Measurements from ENCODE around the gene UXS1. TPM values are rescaled to one million over a fixed set of nuclear protein-coding genes. Genes with fewer than 3 reads are reported as not detected.

The UXS1 gene
- total RNA-seq, 3 donors from 2014 or later, result 17.9 to 38.1 (median 30.5) TPM

DNA sequence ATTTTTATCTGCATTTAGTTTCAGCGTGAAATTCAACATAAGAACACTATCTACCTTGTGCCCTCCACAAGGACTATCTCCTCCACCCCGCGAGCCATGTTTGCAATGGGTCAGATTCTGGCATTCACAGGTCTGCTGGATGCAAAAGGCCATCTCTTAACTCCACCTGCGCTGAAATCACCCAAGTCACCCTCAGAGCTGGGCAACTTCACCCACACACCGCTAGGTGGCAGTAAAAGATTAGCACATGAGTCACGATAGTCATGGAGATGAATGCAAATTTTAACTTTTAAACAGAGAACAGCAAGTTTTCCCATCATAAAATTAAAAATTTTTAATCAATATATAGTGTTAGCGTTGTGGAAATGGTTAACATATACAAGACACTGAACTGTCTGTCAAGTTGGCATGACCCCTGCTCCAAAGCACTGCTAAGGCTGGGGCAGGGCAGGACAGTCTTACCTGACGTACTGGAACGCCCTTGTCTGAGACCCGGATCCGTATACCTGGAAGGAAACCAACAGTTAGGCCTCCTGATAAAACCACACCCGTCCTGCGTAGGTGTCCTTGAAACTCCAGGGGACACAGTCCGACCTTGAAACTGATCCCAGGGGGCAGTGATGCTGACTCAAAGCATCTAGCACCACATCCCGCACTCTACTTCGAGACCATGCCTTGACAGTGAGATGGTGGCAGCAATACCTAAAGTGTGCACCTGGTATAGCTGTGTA, 89.6 kb downstream of the UXS1 start:
- Histone ChIP-seq H3K27me3 (no peaks in the 10 kb centered on the region), H3K36me3 (no peaks in the 10 kb centered on the region), H3K4me3 (no peak overlapping the region), H3K9me3 (no peaks in the 10 kb centered on the region), H3K27ac (no peak overlapping the region), H3K4me1 (no peaks in the 10 kb centered on the region)
- peak in 1 of 2 donors; percentile 41 for DNase-seq (ENCODE audit: low spot score in 2 of 2)
- TF ChIP-seq, protein P1, sequence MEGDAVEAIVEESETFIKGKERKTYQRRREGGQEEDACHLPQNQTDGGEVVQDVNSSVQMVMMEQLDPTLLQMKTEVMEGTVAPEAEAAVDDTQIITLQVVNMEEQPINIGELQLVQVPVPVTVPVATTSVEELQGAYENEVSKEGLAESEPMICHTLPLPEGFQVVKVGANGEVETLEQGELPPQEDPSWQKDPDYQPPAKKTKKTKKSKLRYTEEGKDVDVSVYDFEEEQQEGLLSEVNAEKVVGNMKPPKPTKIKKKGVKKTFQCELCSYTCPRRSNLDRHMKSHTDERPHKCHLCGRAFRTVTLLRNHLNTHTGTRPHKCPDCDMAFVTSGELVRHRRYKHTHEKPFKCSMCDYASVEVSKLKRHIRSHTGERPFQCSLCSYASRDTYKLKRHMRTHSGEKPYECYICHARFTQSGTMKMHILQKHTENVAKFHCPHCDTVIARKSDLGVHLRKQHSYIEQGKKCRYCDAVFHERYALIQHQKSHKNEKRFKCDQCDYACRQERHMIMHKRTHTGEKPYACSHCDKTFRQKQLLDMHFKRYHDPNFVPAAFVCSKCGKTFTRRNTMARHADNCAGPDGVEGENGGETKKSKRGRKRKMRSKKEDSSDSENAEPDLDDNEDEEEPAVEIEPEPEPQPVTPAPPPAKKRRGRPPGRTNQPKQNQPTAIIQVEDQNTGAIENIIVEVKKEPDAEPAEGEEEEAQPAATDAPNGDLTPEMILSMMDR (IDR thresholded peaks at IDR 0.05), result peak; percentile 88 to 93 (median 91)
- no peak for TF ChIP-seq POLR2AphosphoS5 (IDR thresholded peaks at IDR 0.05)
- intact Hi-C loops (cut with DNase I; ENCODE audit: low total_unique reads), result no loop called here

DNA sequence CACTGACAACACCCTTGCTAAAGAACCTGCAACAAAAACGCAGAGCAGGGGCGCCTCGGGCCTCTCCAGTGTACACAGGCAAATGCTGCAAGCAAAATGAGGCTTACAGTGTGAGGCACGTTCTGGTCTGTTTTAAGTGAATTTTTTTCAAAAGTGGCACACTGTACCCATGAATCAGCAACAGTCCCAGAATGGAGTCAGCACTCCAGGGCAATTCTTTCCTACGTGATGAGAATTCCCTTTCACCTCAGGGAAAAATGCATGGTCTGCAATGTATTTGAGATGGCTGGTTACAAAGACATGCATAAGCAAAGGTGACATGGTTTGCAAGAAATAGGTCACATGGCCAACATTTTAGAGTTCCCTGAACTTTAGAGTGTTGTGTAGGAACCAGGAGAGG, 94.4 kb downstream of the UXS1 start:
- TF ChIP-seq, protein P1 (IDR thresholded peaks at IDR 0.05), result no peak
- TF ChIP-seq POLR2A (IDR thresholded peaks at IDR 0.05) (no peak), POLR2AphosphoS5 (IDR thresholded peaks at IDR 0.05) (no peak)
- Histone ChIP-seq H3K9me3 (no peaks in the 10 kb centered on the region), H3K27me3 (no peaks in the 10 kb centered on the region), H3K4me3 (no peak overlapping the region), H3K27ac (no peak overlapping the region), H3K36me3 (no peaks in the 10 kb centered on the region), H3K4me1 (no peaks in the 10 kb centered on the region)
- intact Hi-C loops (cut with DNase I; ENCODE audit: low total_unique reads), result no loop called here
- no peak for DNase-seq (ENCODE audit: low spot score in 2 of 2)

DNA sequence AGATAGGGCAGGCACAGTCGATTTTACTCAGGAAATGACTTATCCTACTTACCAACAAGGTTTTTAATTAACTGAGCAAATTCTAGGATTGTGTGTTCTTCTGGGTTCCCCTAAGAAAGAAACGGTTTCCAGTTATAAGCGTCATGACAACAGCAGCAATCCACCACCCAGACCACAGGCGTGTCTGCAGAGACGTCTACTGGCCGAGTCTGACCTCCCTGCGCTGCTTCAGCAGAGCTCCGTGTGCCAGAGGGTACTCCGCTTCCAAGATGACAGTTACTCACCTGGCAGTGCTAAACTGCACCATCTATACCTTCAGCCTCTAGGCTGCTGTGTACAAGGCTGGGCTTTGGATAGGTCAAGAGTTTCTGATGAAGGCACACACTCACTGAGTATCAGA, 95.4 kb downstream of the UXS1 start:
- TF ChIP-seq POLR2AphosphoS5 (IDR thresholded peaks at IDR 0.05) (no peak), POLR2A (IDR thresholded peaks at IDR 0.05) (no peak)
- TF ChIP-seq, protein P1 (IDR thresholded peaks at IDR 0.05), result no peak
- Histone ChIP-seq H3K36me3 (no peaks in the 10 kb centered on the region), H3K27ac (no peak overlapping the region)

DNA sequence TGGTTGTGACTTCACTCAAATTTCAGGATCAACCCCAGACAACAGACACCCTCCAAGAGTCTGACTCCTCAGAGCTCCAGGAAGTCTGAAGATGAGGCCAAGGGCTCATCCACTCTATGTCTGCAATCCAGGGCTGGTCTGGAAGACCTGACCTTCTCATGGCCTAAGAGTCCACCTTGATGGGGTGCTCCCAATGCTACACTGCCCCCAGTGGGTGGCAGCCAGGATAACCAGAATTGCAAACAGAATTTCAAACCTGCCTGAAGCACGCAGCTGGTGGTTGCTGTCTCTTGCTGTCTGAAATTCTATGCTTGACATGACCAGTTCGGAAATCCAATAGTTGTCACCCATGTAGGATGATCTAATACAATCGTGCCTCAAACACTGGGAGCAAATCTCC, 96.0 kb downstream of the UXS1 start:
- no peak overlapping the region for H3K4me3 ChIP-seq
- no peaks in the 10 kb centered on the region for H3K4me1 ChIP-seq
- intact Hi-C loops (cut with DNase I; ENCODE audit: low total_unique reads), result no loop called here
- no peaks in the 10 kb centered on the region for H3K36me3 ChIP-seq
- H3K27me3 ChIP-seq, result no peaks in the 10 kb centered on the region
- no peak for DNase-seq (ENCODE audit: low spot score in 2 of 2)
- no peak for TF ChIP-seq POLR2A (IDR thresholded peaks at IDR 0.05)
- TF ChIP-seq, protein P1 (IDR thresholded peaks at IDR 0.05), result peak in 1 of 3 donors; percentile 22
- no peaks in the 10 kb centered on the region for H3K9me3 ChIP-seq
- H3K27ac ChIP-seq, result no peak overlapping the region

More for the DNA sequence above, 95.4 kb downstream of the UXS1 start:
- H3K9me3 ChIP-seq, result no peaks in the 10 kb centered on the region
- intact Hi-C loops (cut with DNase I; ENCODE audit: low total_unique reads), result no loop called here
- no peak for DNase-seq (ENCODE audit: low spot score in 2 of 2)
- H3K4me1 ChIP-seq, result no peaks in the 10 kb centered on the region
- no peaks in the 10 kb centered on the region for H3K27me3 ChIP-seq
- no peak overlapping the region for H3K4me3 ChIP-seq

DNA sequence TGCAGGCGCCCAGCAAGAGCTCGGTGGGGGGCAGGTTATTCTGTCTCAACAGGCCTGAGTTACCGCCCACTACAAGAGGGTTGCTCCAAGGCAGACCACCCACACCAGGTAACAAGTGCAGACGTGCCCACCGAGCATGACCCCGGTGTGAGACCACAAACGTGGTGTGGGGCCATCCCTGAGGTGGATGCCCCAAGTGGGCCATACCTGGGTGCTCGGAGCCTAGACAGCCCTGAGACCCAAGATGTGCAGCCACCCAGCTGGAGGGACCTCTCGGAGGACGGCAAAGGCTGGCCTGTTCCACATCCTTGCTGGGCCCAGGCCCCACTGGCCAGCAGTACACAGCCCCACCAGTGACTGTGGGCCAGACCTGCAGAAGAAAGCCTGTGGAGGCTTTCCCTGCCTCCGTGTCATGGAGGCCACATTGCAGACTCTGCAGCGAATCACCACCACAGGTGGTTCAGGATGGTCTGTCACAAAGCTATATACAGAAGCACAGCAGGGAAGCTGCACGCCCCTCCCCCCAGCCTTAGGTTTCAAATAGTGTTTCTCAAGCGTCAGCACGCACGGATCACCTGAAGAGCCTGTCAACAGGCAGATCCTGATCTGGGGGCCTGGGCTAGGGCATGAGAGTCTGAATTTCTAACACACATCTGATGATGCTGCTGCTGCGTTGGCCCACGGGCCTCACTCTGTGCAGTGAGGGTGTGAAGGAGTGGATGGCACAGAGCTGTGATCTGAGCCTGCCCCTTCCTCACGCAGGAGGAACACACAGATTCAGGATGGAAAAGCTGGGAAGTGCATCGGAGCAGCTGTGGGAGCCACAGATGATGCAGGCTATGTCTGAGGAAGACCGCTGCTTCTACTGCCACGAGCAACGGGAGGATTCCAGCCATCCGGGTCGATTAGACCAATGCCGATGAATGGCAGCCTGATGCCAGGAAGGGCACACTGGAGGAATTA, 96.8 kb downstream of the UXS1 start:
- Histone ChIP-seq H3K4me3 (no peak overlapping the region), H3K4me1 (no peaks in the 10 kb centered on the region), H3K27me3 (no peaks in the 10 kb centered on the region), H3K27ac (no peak overlapping the region), H3K36me3 (no peaks in the 10 kb centered on the region), H3K9me3 (no peaks in the 10 kb centered on the region)
- intact Hi-C loops (cut with DNase I; ENCODE audit: low total_unique reads), result no loop called here
- no peak for DNase-seq (ENCODE audit: low spot score in 2 of 2)
- TF ChIP-seq POLR2A (IDR thresholded peaks at IDR 0.05) (no peak), POLR2AphosphoS5 (IDR thresholded peaks at IDR 0.05) (no peak)
- TF ChIP-seq, protein P1 (IDR thresholded peaks at IDR 0.05), result no peak
